Endothelial cell of umbilical vein (primary cell): ENCODE measurements around the gene PIP4K2C. TPM values are rescaled to one million over a fixed set of nuclear protein-coding genes. Genes with fewer than 3 reads are reported as not detected.

Experiments
- Bru-seq: library from RNA; stranded (reverse); fragments of 400-500 nt; gene quantifications from one replicate; lab custom pipeline; 2021; lab: Mats Ljungman, UMichigan
- BruChase-seq, 2 experiments: library from RNA; stranded (reverse); fragments of 400-500 nt; gene quantifications; one replicate each; lab custom pipeline; 2021; lab: Mats Ljungman, UMichigan
- BruUV-seq: library from RNA; stranded (reverse); fragments of 400-500 nt; replicated peaks from 2 replicates; lab custom pipeline; 2021; lab: Mats Ljungman, UMichigan
- CTCF ChIA-PET: fragments of 300-600, 350-600 bp; sonication (Branson Sonifier 250); formaldehyde crosslinking; loops from one replicate; lab custom pipeline; 2021; ENCODE audit warnings: antibody characterized with exemption, inconsistent platforms; lab: Charles Lee
- POLR2A ChIA-PET: fragments of 300-600, 350-600 bp; sonication (Branson Sonifier 250); formaldehyde crosslinking; loops from one replicate; lab custom pipeline; 2021; ENCODE audit warnings: antibody characterized with exemption, inconsistent platforms; lab: Charles Lee
- DNase-seq: peaks from one replicate; pipeline ENCODE4 v3.0.0-alpha.2; 2011; ENCODE audit warnings: low read depth, low spot score
- FAIRE-seq: peaks from 2 replicates; lab custom pipeline; 2011; peaks lifted over from hg19 to GRCh38; lab: Jason Lieb, UNC
- H2AFZ ChIP-seq: 2 replicates; pipeline ENCODE4 v1.6.0; 2012; ENCODE audit warnings: low read depth, low read length, control low read depth, inconsistent platforms
- H3K27ac ChIP-seq: 2 replicates; pipeline ENCODE4 v1.5.1; 2011; ENCODE audit warnings: low read depth, mild to moderate bottlenecking, control low read depth, low read length, moderate library complexity; ENCODE audit not compliant: insufficient read depth
- H3K27me3 ChIP-seq, 2 experiments: 2 replicates each; pipeline versions ENCODE4 v1.6.0 to v1.6.1; 2011; ENCODE audit warnings: low read length in 2 of 2, mixed read lengths in 1 of 2; ENCODE audit not compliant: control insufficient read depth in 2 of 2, insufficient read depth in 2 of 2
- H3K36me3 ChIP-seq, 2 experiments: 2 replicates in 1 of 2; 3 replicates in 1 of 2; pipeline ENCODE4 v1.5.1; 2011; ENCODE audit warnings: low read length in 2 of 2, mild to moderate bottlenecking in 1 of 2, moderate library complexity in 1 of 2; ENCODE audit not compliant: control insufficient read depth in 2 of 2, insufficient read depth in 2 of 2; ENCODE audit errors: extremely low read depth in 1 of 2
- H3K4me1 ChIP-seq: 3 replicates; pipeline ENCODE4 v1.5.1; 2011; ENCODE audit warnings: mild to moderate bottlenecking, low read length; ENCODE audit not compliant: control insufficient read depth, insufficient read depth; ENCODE audit errors: extremely low read depth
- H3K4me2 ChIP-seq: 2 replicates; pipeline ENCODE4 v1.6.1; 2011; ENCODE audit warnings: low read length, control low read depth, mixed read lengths; ENCODE audit not compliant: insufficient read depth
- H3K4me3 ChIP-seq, 3 experiments: fragments of 200-600 bp in 1 of 3; sonication (generic), shearing (Covaris generic) in 1 of 3; replicated peaks in 1 of 3; 2 replicates each; pipeline ENCODE4 v1.5.1; 2011 to 2016; ENCODE audit warnings: control low read depth in 3 of 3, low read length in 3 of 3, mild to moderate bottlenecking in 2 of 3, inconsistent platforms in 1 of 3, low read depth in 1 of 3, moderate library complexity in 1 of 3; ENCODE audit not compliant: insufficient read depth in 1 of 3
- H3K79me2 ChIP-seq: 2 replicates; pipeline ENCODE4 v1.6.0; 2012; ENCODE audit warnings: low read length, inconsistent platforms; ENCODE audit not compliant: control insufficient read depth, insufficient read depth
- H3K9ac ChIP-seq: replicated peaks from 2 replicates; pipeline ENCODE3; 2011; ENCODE audit warnings: low read length, control low read depth; ENCODE audit not compliant: insufficient read depth; ENCODE audit errors: extremely low read depth
- H3K9me1 ChIP-seq: replicated peaks from 3 replicates; pipeline ENCODE4 v1.6.0; 2011; ENCODE audit warnings: mild to moderate bottlenecking, low read length; ENCODE audit not compliant: control insufficient read depth, insufficient read depth; ENCODE audit errors: extremely low read depth
- H3K9me3 ChIP-seq: replicated peaks from 2 replicates; pipeline ENCODE4 v1.5.1; 2012; ENCODE audit warnings: low read length, inconsistent platforms; ENCODE audit not compliant: control insufficient read depth, insufficient read depth
- H4K20me1 ChIP-seq: replicated peaks from 2 replicates; pipeline ENCODE3; 2011; ENCODE audit warnings: mild to moderate bottlenecking, low read length; ENCODE audit not compliant: control insufficient read depth, insufficient read depth; ENCODE audit errors: extremely low read depth
- EZH2 ChIP-seq: IDR thresholded peaks from 2 replicates; pipeline ENCODE4 v1.6.1; 2012; ENCODE audit warnings: borderline replicate concordance, low read depth, mild to moderate bottlenecking, moderate library complexity, low read length, inconsistent platforms; ENCODE audit not compliant: severe bottlenecking
- JUN ChIP-seq: IDR thresholded peaks from 2 replicates; pipeline ENCODE4 v1.6.1; 2011; ENCODE audit warnings: borderline replicate concordance, low read depth; ENCODE audit not compliant: insufficient read length, insufficient read depth
- MAX ChIP-seq: IDR thresholded peaks from 2 replicates; pipeline ENCODE4 v1.6.1; 2011; ENCODE audit not compliant: insufficient read depth, insufficient read length
- POLR2A ChIP-seq: IDR thresholded peaks from 2 replicates; pipeline ENCODE4 v1.6.1; 2012; ENCODE audit warnings: low read depth, mild to moderate bottlenecking, control low read depth, low read length
- dilution Hi-C: fragments of 300-500 bp; cut with MboI; formaldehyde crosslinking; loops from one replicate; pipeline ENCODE4 v1.15.0; 2019; ENCODE audit warnings: low sequenced_read_pairs; ENCODE audit not compliant: extremely low pct_ligation_motif_present
- intact Hi-C: fragments of 100-400 bp; cut with micrococcal nuclease; formaldehyde crosslinking; loops from one replicate; pipeline ENCODE4 v1.10.0; 2022
- long read RNA-seq: library from polyadenylated mRNA; stranded (forward); transcript quantifications from one replicate; pipeline ENCODE4 v2.0.0, GENCODE V29; 2021
- polyA minus RNA-seq, 3 experiments: library from RNA; depleted of rRNA, polyadenylated mRNA; stranded (reverse); fragments of >200 nt; gene quantifications; 1 replicate in 1 of 3; 2 replicates in 2 of 3; pipeline ENCODE4 v1.2.3, GENCODE V29; 2011
- polyA plus RNA-seq, 4 experiments: library from polyadenylated mRNA; depleted of rRNA in 3 of 4; stranded (reverse) in 3 of 4; unstranded in 1 of 4; fragments of >200 nt; gene quantifications; 2 replicates each; pipeline versions ENCODE4 v1.2.1 to v1.2.3, GENCODE V29; 2011 to 2012; ENCODE audit warnings: missing spikeins in 1 of 4
- total RNA-seq: library from RNA; stranded (reverse); gene quantifications from 2 replicates; pipeline ENCODE4 v1.2.3, GENCODE V29; 2021

PIP4K2C gene
- 9.1 and 11.5 TPM in 2 replicates for total RNA-seq
- 10.5 and 11.3 TPM in 2 replicates for polyA plus RNA-seq
- 7.2 and 8.5 TPM in 2 replicates for polyA plus RNA-seq (2011; cell fraction: cytosol; rRNA removed)
- 6.6 and 8.6 TPM in 2 replicates for polyA plus RNA-seq (2011; cell fraction: nucleus; rRNA removed)
- polyA plus RNA-seq (2012): 11.9 and 12.7 TPM in 2 replicates
- 10.1 and 14.1 TPM in 2 replicates for polyA minus RNA-seq
- 12.6 TPM for polyA minus RNA-seq (2011; cell fraction: cytosol; rRNA and poly(A)+ RNA removed)
- polyA minus RNA-seq (2011; cell fraction: nucleus; rRNA and poly(A)+ RNA removed): 2.0 and 3.7 TPM in 2 replicates
- percentile 42 among the genes with signal in this experiment for Bru-seq, nascent RNA
- BruChase-seq, experiment 1, labeled RNA remaining after a 6-hour chase: percentile 71 among the genes with signal in this experiment
- BruChase-seq, experiment 2, labeled RNA remaining after a 2-hour chase: percentile 54 among the genes with signal in this experiment
- long read RNA-seq, transcript PIP4K2C-201 (10 exons, 2,924 nt): major isoform, 17 of 26 reads
- long read RNA-seq, partial matches to known transcripts: 1 of 26 reads
- long read RNA-seq, other reads (novel, unspliced or antisense): 7 of 26 reads

GRCh38 chr12:57590864-57591781 lies at the start of gene PIP4K2C:
Gene PIP4K2C, plus strand, starts transcription at chr12:57591192. Its CDS starts 98 bp downstream, at chr12:57591290.
- no TSS peak for BruUV-seq
- H3K27ac ChIP-seq: no peak within 1 kb of the TSS

More at GRCh38 chr12:57590864-57591781, at the start of gene PIP4K2C:
- H3K9me1 ChIP-seq: no peaks in the 10 kb centered on the region
- peak within 1 kb of the TSS; percentile 49 to 83 (median 60) for H3K4me3 ChIP-seq
- DNase-seq (peak; percentile 27), FAIRE-seq (peak; percentile 28)
- dilution Hi-C loops (no loop called here), intact Hi-C loops (loop anchor here (1.0 to 2.0 kb wide), 2 partner anchors 12 to 20 kb away; partner anchors contain the start of gene ARHGEF25)
- H3K4me2 ChIP-seq: peak within 1 kb of the TSS; percentile 69
- CTCF ChIA-PET: interaction anchor here (0.8 to 3.3 kb wide), 7 partner anchors 8 to 103 kb away, joined by 3 to 63 read pairs (median 4); partner anchors contain the start of genes ARHGEF25, B4GALNT1 and OS9
- peak; percentile 66 for TF ChIP-seq EZH2
- no peak for TF ChIP-seq MAX
- no peak for TF ChIP-seq JUN
- peak; percentile 35 for TF ChIP-seq POLR2A
- no peaks in the 10 kb centered on the region for H3K79me2 ChIP-seq
- H3K36me3 ChIP-seq: no peaks in the 10 kb centered on the region
- no peaks in the 10 kb centered on the region for H3K9me3 ChIP-seq
- H2AFZ ChIP-seq: peak within 1 kb of the TSS; percentile 90
- POLR2A ChIA-PET: interaction anchor here (0.9 kb wide), 1 partner anchor 29 kb away, joined by 6 read pairs; no protein-coding TSS in a partner anchor
- no peaks in the 10 kb centered on the region for H4K20me1 ChIP-seq
- peaks cover 5% of the 10 kb centered on the region for H3K4me1 ChIP-seq
- H3K27me3 ChIP-seq: peaks cover 8 to 10% of the 10 kb centered on the region in 2 experiments
- peak within 1 kb of the TSS; percentile 14 for H3K9ac ChIP-seq
